GM23338 (cell line): ENCODE results near the gene UGT2B10.

Source experiments
- CREB1 ChIP-seq: fragments of 250-450 bp; sonication (Bioruptor Pico); IDR thresholded peaks from 2 replicates; pipeline ENCODE4 v1.5.0; 2020; ENCODE audit warnings: low read depth, mild to moderate bottlenecking, moderate library complexity
- EZH2 ChIP-seq: fragments of 200-600 bp; sonication (generic); IDR thresholded peaks from one replicate; pipeline ENCODE4 v1.8.0; 2017; ENCODE audit warnings: antibody characterized with exemption, mild to moderate bottlenecking, low read depth; ENCODE audit not compliant: unreplicated experiment
- EZH2phosphoT487 ChIP-seq: fragments of 200-600 bp; sonication (generic); IDR thresholded peaks from one replicate; pipeline ENCODE4 v1.8.1; 2018; ENCODE audit warnings: antibody characterized with exemption; ENCODE audit not compliant: unreplicated experiment
- JUNB ChIP-seq: IDR thresholded peaks from one replicate; pipeline ENCODE4 v1.6.1; 2016; ENCODE audit warnings: antibody characterized with exemption; ENCODE audit not compliant: unreplicated experiment
- NANOG ChIP-seq: IDR thresholded peaks from 2 replicates; pipeline ENCODE4 v1.6.1; 2016; ENCODE audit warnings: antibody characterized with exemption, borderline replicate concordance
- POLR2AphosphoS5 ChIP-seq: IDR thresholded peaks from 2 replicates; pipeline ENCODE4 v1.6.1; 2016; ENCODE audit warnings: antibody characterized with exemption, low read depth
- REST ChIP-seq: IDR thresholded peaks from one replicate; pipeline ENCODE4 v1.6.1; 2018; ENCODE audit warnings: antibody characterized with exemption; ENCODE audit not compliant: unreplicated experiment
- STAT1 ChIP-seq: IDR thresholded peaks from one replicate; pipeline ENCODE4 v1.6.1; 2016; ENCODE audit warnings: antibody characterized with exemption; ENCODE audit not compliant: unreplicated experiment
- ZNF331 ChIP-seq: fragments of 250-450 bp; sonication (Bioruptor Pico); IDR thresholded peaks from 2 replicates; pipeline ENCODE4 v1.5.0; 2020; ENCODE audit warnings: low read depth, mild to moderate bottlenecking, moderate library complexity
- ZNF462 ChIP-seq: fragments of 250-450 bp; sonication (Bioruptor Pico); IDR thresholded peaks from 2 replicates; pipeline ENCODE4 v1.5.0; 2020; ENCODE audit warnings: mild to moderate bottlenecking, moderate library complexity
- TF ChIP-seq, protein P1 (sequence below), 2 experiments: fragments of 200-600 bp in 1 of 2; sonication (generic) in 1 of 2; conservative IDR thresholded peaks; 2 replicates each; pipeline versions ENCODE4 v1.5.1 to v1.6.1; 2016 to 2017; ENCODE audit warnings: antibody characterized with exemption in 2 of 2, low read depth in 2 of 2, mild to moderate bottlenecking in 2 of 2, moderate library complexity in 1 of 2
- TF ChIP-seq, protein P2 (sequence below): IDR thresholded peaks from 2 replicates; pipeline ENCODE4 v1.6.1; 2016; ENCODE audit warnings: antibody characterized with exemption

GRCh38 chr4:68803013-68803412 lies 12.8 kb upstream of the UGT2B10 start:
- TF ChIP-seq POLR2AphosphoS5 = no peak
- TF ChIP-seq, protein P1, sequence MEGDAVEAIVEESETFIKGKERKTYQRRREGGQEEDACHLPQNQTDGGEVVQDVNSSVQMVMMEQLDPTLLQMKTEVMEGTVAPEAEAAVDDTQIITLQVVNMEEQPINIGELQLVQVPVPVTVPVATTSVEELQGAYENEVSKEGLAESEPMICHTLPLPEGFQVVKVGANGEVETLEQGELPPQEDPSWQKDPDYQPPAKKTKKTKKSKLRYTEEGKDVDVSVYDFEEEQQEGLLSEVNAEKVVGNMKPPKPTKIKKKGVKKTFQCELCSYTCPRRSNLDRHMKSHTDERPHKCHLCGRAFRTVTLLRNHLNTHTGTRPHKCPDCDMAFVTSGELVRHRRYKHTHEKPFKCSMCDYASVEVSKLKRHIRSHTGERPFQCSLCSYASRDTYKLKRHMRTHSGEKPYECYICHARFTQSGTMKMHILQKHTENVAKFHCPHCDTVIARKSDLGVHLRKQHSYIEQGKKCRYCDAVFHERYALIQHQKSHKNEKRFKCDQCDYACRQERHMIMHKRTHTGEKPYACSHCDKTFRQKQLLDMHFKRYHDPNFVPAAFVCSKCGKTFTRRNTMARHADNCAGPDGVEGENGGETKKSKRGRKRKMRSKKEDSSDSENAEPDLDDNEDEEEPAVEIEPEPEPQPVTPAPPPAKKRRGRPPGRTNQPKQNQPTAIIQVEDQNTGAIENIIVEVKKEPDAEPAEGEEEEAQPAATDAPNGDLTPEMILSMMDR (conservative IDR thresholded peaks at IDR 0.05; ENCODE audit: low read depth in 2 of 2) = no peak
- TF ChIP-seq, protein P2, sequence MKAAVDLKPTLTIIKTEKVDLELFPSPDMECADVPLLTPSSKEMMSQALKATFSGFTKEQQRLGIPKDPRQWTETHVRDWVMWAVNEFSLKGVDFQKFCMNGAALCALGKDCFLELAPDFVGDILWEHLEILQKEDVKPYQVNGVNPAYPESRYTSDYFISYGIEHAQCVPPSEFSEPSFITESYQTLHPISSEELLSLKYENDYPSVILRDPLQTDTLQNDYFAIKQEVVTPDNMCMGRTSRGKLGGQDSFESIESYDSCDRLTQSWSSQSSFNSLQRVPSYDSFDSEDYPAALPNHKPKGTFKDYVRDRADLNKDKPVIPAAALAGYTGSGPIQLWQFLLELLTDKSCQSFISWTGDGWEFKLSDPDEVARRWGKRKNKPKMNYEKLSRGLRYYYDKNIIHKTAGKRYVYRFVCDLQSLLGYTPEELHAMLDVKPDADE = no peak
- TF ChIP-seq JUNB = no peak
- TF ChIP-seq EZH2phosphoT487 = no peak
- TF ChIP-seq REST = no peak
- TF ChIP-seq EZH2 = no peak
- no peak for TF ChIP-seq CREB1 (CRISPR knock-in tag)
- TF ChIP-seq NANOG = no peak
- TF ChIP-seq ZNF331 (CRISPR knock-in tag) = no peak
- TF ChIP-seq STAT1 = no peak
- no peak for TF ChIP-seq ZNF462 (CRISPR knock-in tag)
